Measurements from ENCODE around the gene RPL13A. TPM values are rescaled to one million over a fixed set of nuclear protein-coding genes. Genes with fewer than 3 reads are reported as not detected.

Gene RPL13A
- total RNA-seq, 1 experiment from 2014 or later: 2,726 TPM

DNA sequence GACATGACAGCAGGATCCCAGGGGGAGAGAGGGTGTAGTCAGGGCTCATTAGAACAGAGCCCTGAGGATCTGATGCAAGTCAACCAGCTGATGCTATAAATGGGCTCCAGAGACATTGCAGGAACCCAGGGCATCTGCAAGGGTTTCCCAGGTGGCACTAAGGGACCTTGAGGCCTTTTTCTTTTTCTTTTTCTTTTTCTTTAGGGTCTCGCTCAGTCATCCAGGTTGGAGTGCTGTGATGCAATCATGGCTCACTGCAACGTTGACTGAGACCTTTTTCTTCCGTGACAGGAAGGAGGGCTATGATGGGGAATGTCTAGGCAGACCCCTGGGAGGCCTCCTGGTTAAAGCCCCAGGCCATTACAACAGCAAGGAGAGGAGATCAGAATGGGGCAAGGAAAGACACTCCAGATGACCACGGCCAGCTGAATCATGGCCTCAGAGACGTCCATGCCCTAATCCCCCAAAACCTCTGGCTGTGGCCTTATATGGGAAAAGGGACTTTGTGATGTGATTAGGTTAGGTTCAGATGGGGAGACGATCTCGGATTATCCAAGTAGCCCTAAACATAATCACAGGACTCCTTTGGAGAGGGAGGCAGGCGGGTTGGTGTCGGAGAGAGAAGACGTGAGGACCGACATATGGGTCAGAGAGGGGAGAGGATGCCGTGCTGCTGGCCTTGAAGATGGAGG is 20.5 kb downstream of the RPL13A start:
- no TSS peak for BruUV-seq (replicated peaks)
- H3K9me3 ChIP-seq: no peaks in the 10 kb centered on the region
- no peaks in the 10 kb centered on the region for H3K36me3 ChIP-seq (ENCODE audit: control insufficient read depth, insufficient read depth, low read length)
- Mint-ChIP-seq H3K4me1 (ENCODE audit: low read depth, unreplicated experiment) (peaks cover 16% of the 10 kb centered on the region), H3K36me3 (ENCODE audit: insufficient read depth, unreplicated experiment) (no peaks in the 10 kb centered on the region), H3K27ac (ENCODE audit: unreplicated experiment) (no peak overlapping the region), H3K4me3 (ENCODE audit: unreplicated experiment) (no peak overlapping the region), H3K27me3 (ENCODE audit: insufficient read depth, unreplicated experiment) (no peaks in the 10 kb centered on the region), H3K9me3 (ENCODE audit: unreplicated experiment) (no peaks in the 10 kb centered on the region)
- POLR2A ChIA-PET: no interaction called here
- intact Hi-C loops (cut with micrococcal nuclease; ENCODE audit: unreplicated experiment): no loop called here
- peaks cover 12% of the 10 kb centered on the region for H3K4me1 ChIP-seq
- CTCF ChIA-PET: interaction anchor here (0.6 to 3.1 kb wide), 3 partner anchors 38 to 61 kb away, joined by 3 to 62 read pairs (median 3); no protein-coding TSS in a partner anchor
- no peak for DNase-seq
- H3K27me3 ChIP-seq (replicated peaks; ENCODE audit: control insufficient read depth, insufficient read depth, low read length): no peaks in the 10 kb centered on the region
- TF ChIP-seq, protein P1, sequence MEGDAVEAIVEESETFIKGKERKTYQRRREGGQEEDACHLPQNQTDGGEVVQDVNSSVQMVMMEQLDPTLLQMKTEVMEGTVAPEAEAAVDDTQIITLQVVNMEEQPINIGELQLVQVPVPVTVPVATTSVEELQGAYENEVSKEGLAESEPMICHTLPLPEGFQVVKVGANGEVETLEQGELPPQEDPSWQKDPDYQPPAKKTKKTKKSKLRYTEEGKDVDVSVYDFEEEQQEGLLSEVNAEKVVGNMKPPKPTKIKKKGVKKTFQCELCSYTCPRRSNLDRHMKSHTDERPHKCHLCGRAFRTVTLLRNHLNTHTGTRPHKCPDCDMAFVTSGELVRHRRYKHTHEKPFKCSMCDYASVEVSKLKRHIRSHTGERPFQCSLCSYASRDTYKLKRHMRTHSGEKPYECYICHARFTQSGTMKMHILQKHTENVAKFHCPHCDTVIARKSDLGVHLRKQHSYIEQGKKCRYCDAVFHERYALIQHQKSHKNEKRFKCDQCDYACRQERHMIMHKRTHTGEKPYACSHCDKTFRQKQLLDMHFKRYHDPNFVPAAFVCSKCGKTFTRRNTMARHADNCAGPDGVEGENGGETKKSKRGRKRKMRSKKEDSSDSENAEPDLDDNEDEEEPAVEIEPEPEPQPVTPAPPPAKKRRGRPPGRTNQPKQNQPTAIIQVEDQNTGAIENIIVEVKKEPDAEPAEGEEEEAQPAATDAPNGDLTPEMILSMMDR (IDR thresholded peaks at IDR 0.05; ENCODE audit: insufficient read depth in 1 of 2, low read depth in 1 of 2, low read length in 1 of 2, severe bottlenecking in 1 of 2, unreplicated experiment in 1 of 2): no peak
- no peak overlapping the region for H3K4me3 ChIP-seq (ENCODE audit: low read depth, low read length)

GRCh38 chr19:49512970-49513745 is 25.8 kb downstream of the RPL13A start:
- Mint-ChIP-seq H3K27ac (ENCODE audit: unreplicated experiment) (peak overlapping the region; percentile 88), H3K9me3 (ENCODE audit: unreplicated experiment) (no peaks in the 10 kb centered on the region), H3K36me3 (ENCODE audit: insufficient read depth, unreplicated experiment) (peaks cover 19% of the 10 kb centered on the region), H3K4me3 (ENCODE audit: unreplicated experiment) (peak overlapping the region; percentile 100), H3K4me1 (ENCODE audit: low read depth, unreplicated experiment) (peaks cover 24% of the 10 kb centered on the region), H3K27me3 (ENCODE audit: insufficient read depth, unreplicated experiment) (no peaks in the 10 kb centered on the region)
- 0 out of 2 replicates have a peak, but pooled peaks cover 4% of the 10 kb centered on the region for H3K36me3 ChIP-seq (ENCODE audit: control insufficient read depth, insufficient read depth, low read length)
- ChIA-PET POLR2A (interaction anchor here (0.7 to 1.4 kb wide), 3 partner anchors 33 to 171 kb away, joined by 3 to 7 read pairs (median 4); partner anchors contain the start of gene NOSIP), CTCF (interaction anchor here (1.0 to 3.8 kb wide), 5 partner anchors 22 to 58 kb away, joined by 3 to 35 read pairs (median 6); no protein-coding TSS in a partner anchor)
- peak; percentile 76 to 80 for DNase-seq
- peaks cover 18% of the 10 kb centered on the region for H3K4me1 ChIP-seq
- H3K27me3 ChIP-seq (replicated peaks; ENCODE audit: control insufficient read depth, insufficient read depth, low read length): no peaks in the 10 kb centered on the region
- peak overlapping the region; percentile 86 for H3K4me3 ChIP-seq (ENCODE audit: low read depth, low read length)
- TF ChIP-seq, protein P1 (IDR thresholded peaks at IDR 0.05; ENCODE audit: insufficient read depth in 1 of 2, low read depth in 1 of 2, low read length in 1 of 2, severe bottlenecking in 1 of 2, unreplicated experiment in 1 of 2): no peak
- H3K9me3 ChIP-seq: no peaks in the 10 kb centered on the region
- BruUV-seq (replicated peaks): no TSS peak
- intact Hi-C loops (cut with micrococcal nuclease; ENCODE audit: unreplicated experiment): no loop called here

DNA sequence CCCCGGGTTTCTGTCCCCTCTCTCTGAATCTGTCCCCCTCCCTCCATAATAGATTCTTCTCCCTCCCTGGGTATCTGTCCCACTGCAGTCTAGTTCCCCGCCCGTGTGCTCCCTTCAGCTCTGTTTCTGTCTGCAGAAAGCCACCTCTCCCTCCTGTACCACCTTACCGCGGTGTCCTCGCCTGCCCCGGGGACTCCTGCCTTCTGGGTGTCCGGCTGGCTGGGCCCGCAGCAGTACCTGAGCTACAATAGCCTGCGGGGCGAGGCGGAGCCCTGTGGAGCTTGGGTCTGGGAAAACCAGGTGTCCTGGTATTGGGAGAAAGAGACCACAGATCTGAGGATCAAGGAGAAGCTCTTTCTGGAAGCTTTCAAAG is 26.3 kb downstream of the RPL13A start:
- Mint-ChIP-seq H3K4me3 (ENCODE audit: unreplicated experiment) (peak overlapping the region; percentile 100), H3K36me3 (ENCODE audit: insufficient read depth, unreplicated experiment) (peaks cover 19% of the 10 kb centered on the region), H3K27me3 (ENCODE audit: insufficient read depth, unreplicated experiment) (no peaks in the 10 kb centered on the region), H3K9me3 (ENCODE audit: unreplicated experiment) (no peaks in the 10 kb centered on the region), H3K27ac (ENCODE audit: unreplicated experiment) (peak overlapping the region; percentile 80), H3K4me1 (ENCODE audit: low read depth, unreplicated experiment) (peaks cover 24% of the 10 kb centered on the region)
- Histone ChIP-seq H3K9me3 (no peaks in the 10 kb centered on the region), H3K4me1 (peaks cover 18% of the 10 kb centered on the region), H3K36me3 (ENCODE audit: control insufficient read depth, insufficient read depth, low read length) (0 out of 2 replicates have a peak, but pooled peaks cover 4% of the 10 kb centered on the region), H3K4me3 (ENCODE audit: low read depth, low read length) (peak overlapping the region; percentile 86), H3K27me3 (replicated peaks; ENCODE audit: control insufficient read depth, insufficient read depth, low read length) (no peaks in the 10 kb centered on the region)
- BruUV-seq (replicated peaks): TSS peak; percentile 58
- POLR2A ChIA-PET: interaction anchor here (0.5 to 1.4 kb wide), 5 partner anchors 9 to 67 kb away, joined by 3 to 17 read pairs (median 6); partner anchors contain the start of genes NOSIP and RCN3
- TF ChIP-seq, protein P1 (IDR thresholded peaks at IDR 0.05; ENCODE audit: insufficient read depth in 1 of 2, low read depth in 1 of 2, low read length in 1 of 2, severe bottlenecking in 1 of 2, unreplicated experiment in 1 of 2): no peak
- CTCF ChIA-PET: interaction anchor here (1.2 to 3.8 kb wide), 4 partner anchors 21 to 56 kb away, joined by 3 to 35 read pairs (median 8); no protein-coding TSS in a partner anchor
- no peak for DNase-seq
- intact Hi-C loops (cut with micrococcal nuclease; ENCODE audit: unreplicated experiment): no loop called here

Data from Caco-2 (cell line).